ENCODE data around the gene MSH5. TPM values are rescaled to one million over a fixed set of nuclear protein-coding genes. Genes with fewer than 3 reads are reported as not detected.

The MSH5 gene
- total RNA-seq, 1 experiment from 2014 or later, result 90.4 TPM

GRCh38 chr6:31715022-31715958 is 24.5 kb upstream of the MSH5 start, which contains the start of gene LY6G6D:
TSS of gene LY6G6D (plus strand) at chr6:31715348. CDS start at chr6:31715356, 8 bp downstream.
- no peaks in the 10 kb centered on the region for H3K79me2 ChIP-seq (ENCODE audit: insufficient read depth, low read length)
- no TSS peak for BruUV-seq (replicated peaks)
- DNase-seq (ENCODE audit: low read depth, low spot score), result no peak
- H3K27me3 ChIP-seq (ENCODE audit: insufficient read depth, low read length), result no peaks in the 10 kb centered on the region
- CTCF ChIA-PET, result interaction anchor here (1.0 to 1.3 kb wide), 2 partner anchors 76 to 115 kb away, joined by 3 to 6 read pairs; no protein-coding TSS in a partner anchor
- intact Hi-C loops (cut with micrococcal nuclease), result no loop called here
- H2AFZ ChIP-seq (ENCODE audit: low read depth, low read length, poor library complexity, severe bottlenecking), result peak within 1 kb of the TSS; percentile 79
- RAD21 ChIA-PET (ENCODE audit: low non-redundant PET in 1 of 2, low total read pairs in 2 of 2, uncharacterized antibody in 2 of 2, unreplicated experiment in 2 of 2), result no interaction called here
- peak within 1 kb of the TSS; percentile 67 for H3K4me2 ChIP-seq (ENCODE audit: low read length)
- H3K27ac ChIP-seq (ENCODE audit: low read depth, low read length), result no peak within 1 kb of the TSS
- H3K9me3 ChIP-seq (ENCODE audit: control insufficient read depth in 1 of 2, insufficient read depth in 1 of 2, low read depth in 1 of 2, low read length in 2 of 2), result no peaks in the 10 kb centered on the region
- POLR2A ChIA-PET, result interaction anchor here (0.7 to 1.2 kb wide), 3 partner anchors 10 to 112 kb away, joined by 3 to 5 read pairs (median 3); partner anchors contain the start of gene HSPA1B
- no peaks in the 10 kb centered on the region for H3K36me3 ChIP-seq (ENCODE audit: control insufficient read depth in 1 of 2, insufficient read depth in 2 of 2, low read length in 2 of 2)
- no peaks in the 10 kb centered on the region for H4K20me1 ChIP-seq (ENCODE audit: insufficient read depth)
- H3K4me1 ChIP-seq (ENCODE audit: control insufficient read depth in 1 of 2, insufficient read depth in 2 of 2, low read length in 2 of 2), result peaks cover 41 to 55% of the 10 kb centered on the region in 2 experiments
- H3K4me3 ChIP-seq (replicated peaks in 1 of 2; ENCODE audit: low read depth in 1 of 2, low read length in 2 of 2), result 0 out of 4 replicates have a peak within 1 kb of the TSS, but pooled peaks of 1 of the 2 experiments have one; percentile 15
- TF ChIP-seq SRF (IDR thresholded peaks at IDR 0.05; ENCODE audit: low read depth), result no peak
- no peak for TF ChIP-seq EZH2 (IDR thresholded peaks at IDR 0.05)
- TF ChIP-seq RAD21 (IDR thresholded peaks at IDR 0.05; ENCODE audit: low read depth), result no peak
- no peak for TF ChIP-seq CBX3 (IDR thresholded peaks at IDR 0.05; ENCODE audit: low read depth)
- TF ChIP-seq ATF3 (IDR thresholded peaks at IDR 0.05), result no peak
- TF ChIP-seq EZH2phosphoT487 (IDR thresholded peaks at IDR 0.05; ENCODE audit: borderline replicate concordance), result no peak
- H3K9me2 ChIP-seq (ENCODE audit: insufficient read depth), result no peaks in the 10 kb centered on the region
- peak within 1 kb of the TSS; percentile 28 for H3K9ac ChIP-seq (ENCODE audit: low read length)
- no peak for ATAC-seq

GRCh38 chr6:31717499-31718222 is 22.1 kb upstream of the MSH5 start:
- no TSS peak for BruUV-seq (replicated peaks)
- Histone ChIP-seq H3K9ac (ENCODE audit: low read length) (no peak overlapping the region), H2AFZ (ENCODE audit: low read depth, low read length, poor library complexity, severe bottlenecking) (no peak overlapping the region), H3K27ac (ENCODE audit: low read depth, low read length) (no peak overlapping the region; the same call in 1 of the 2 replicates), H3K27me3 (ENCODE audit: insufficient read depth, low read length) (no peaks in the 10 kb centered on the region), H3K36me3 (ENCODE audit: control insufficient read depth in 1 of 2, insufficient read depth in 2 of 2, low read length in 2 of 2) (no peaks in the 10 kb centered on the region), H3K9me2 (ENCODE audit: insufficient read depth) (no peaks in the 10 kb centered on the region), H3K4me3 (replicated peaks in 1 of 2; ENCODE audit: low read depth in 1 of 2, low read length in 2 of 2) (peak overlapping the region in 1 of 2 experiments; percentile 14; a peak in 2 of 4 replicates), H4K20me1 (ENCODE audit: insufficient read depth) (no peaks in the 10 kb centered on the region), H3K79me2 (ENCODE audit: insufficient read depth, low read length) (no peaks in the 10 kb centered on the region), H3K9me3 (ENCODE audit: control insufficient read depth in 1 of 2, insufficient read depth in 1 of 2, low read depth in 1 of 2, low read length in 2 of 2) (no peaks in the 10 kb centered on the region), H3K4me2 (ENCODE audit: low read length) (peak overlapping the region; percentile 68), H3K4me1 (ENCODE audit: control insufficient read depth in 1 of 2, insufficient read depth in 2 of 2, low read length in 2 of 2) (peaks cover 39 to 54% of the 10 kb centered on the region in 2 experiments)
- ATAC-seq, result peak; percentile 44
- no peak for DNase-seq (ENCODE audit: low read depth, low spot score)
- ChIA-PET CTCF (no interaction called here), POLR2A (no interaction called here), RAD21 (ENCODE audit: low non-redundant PET in 1 of 2, low total read pairs in 2 of 2, uncharacterized antibody in 2 of 2, unreplicated experiment in 2 of 2) (no interaction called here)
- intact Hi-C loops (cut with micrococcal nuclease), result no loop called here
- no peak for TF ChIP-seq ATF3 (IDR thresholded peaks at IDR 0.05)
- no peak for TF ChIP-seq ZBTB33 (IDR thresholded peaks at IDR 0.05; ENCODE audit: extremely low read depth, insufficient replicate concordance, low read length)
- peak in 2 of 3 experiments; percentile 13 to 40; a peak in 2 of 6 replicates for TF ChIP-seq CTCF (IDR thresholded peaks at IDR 0.05 in 2 of 3, conservative IDR thresholded peaks at IDR 0.05 in 1 of 3; ENCODE audit: borderline replicate concordance in 1 of 3, insufficient read depth in 1 of 3, low read depth in 2 of 3, low read length in 2 of 3)

All from HCT116 (cell line).